ENCODE measurements around the gene CDK5R2.

DNA sequence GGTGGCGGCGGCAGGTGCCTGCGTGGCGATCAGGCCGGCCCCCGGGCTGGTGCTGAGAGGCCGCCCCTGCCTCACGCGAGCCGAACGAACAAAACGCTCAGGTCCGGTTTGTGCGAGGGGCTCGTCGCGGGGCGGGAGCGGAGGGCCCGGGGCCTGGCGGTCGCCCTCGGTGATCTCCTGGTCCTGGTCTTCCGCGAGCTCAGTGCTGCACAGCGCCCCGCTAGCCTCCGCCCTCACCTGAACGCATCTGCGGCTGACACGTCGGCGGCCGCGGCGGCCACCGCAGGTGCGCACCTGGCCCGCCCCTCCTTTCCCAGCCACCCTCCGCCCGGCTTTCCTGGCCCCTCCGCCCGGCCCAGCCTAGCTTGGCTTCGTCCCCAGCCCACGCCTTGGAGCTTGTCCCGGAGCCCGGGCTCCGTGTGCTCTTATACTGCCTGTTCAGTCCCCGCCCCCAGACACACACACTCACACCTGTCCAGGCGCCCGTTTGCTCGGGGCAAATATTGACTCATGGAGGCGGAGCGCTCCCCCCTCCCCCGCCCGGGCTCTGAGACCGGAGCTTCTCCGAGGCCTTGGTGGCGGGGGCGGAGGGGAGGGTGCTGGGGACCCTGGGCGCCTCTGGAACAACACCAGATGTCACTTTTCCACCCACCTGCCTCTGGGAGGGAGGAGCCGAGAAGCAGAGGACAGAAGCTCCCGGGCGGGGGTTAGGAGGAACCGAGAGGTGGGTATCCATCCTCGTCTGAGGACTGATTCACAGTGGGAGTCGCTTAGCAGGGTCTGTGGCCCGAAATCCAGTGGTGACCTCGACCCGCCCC, 42.3 kb downstream of the CDK5R2 start:
- no peak for TF ChIP-seq EZH2 (IDR thresholded peaks at IDR 0.05; ENCODE audit: insufficient read depth, poor library complexity, severe bottlenecking)
- no peak for TF ChIP-seq EZH2phosphoT487 (IDR thresholded peaks at IDR 0.05; ENCODE audit: insufficient read depth, low read depth)

All from GM23248 (cell line).